ENCODE data around the gene HAUS5. TPM values are rescaled to one million over a fixed set of nuclear protein-coding genes. Genes with fewer than 3 reads are reported as not detected.

Gene HAUS5
- total and polyA plus RNA-seq, 10 of the 15 experiments (the other 5 are each of a cell fraction or from before 2014, with no cell fraction given) = 3.1 to 32.6 (median 17.6) TPM

DNA sequence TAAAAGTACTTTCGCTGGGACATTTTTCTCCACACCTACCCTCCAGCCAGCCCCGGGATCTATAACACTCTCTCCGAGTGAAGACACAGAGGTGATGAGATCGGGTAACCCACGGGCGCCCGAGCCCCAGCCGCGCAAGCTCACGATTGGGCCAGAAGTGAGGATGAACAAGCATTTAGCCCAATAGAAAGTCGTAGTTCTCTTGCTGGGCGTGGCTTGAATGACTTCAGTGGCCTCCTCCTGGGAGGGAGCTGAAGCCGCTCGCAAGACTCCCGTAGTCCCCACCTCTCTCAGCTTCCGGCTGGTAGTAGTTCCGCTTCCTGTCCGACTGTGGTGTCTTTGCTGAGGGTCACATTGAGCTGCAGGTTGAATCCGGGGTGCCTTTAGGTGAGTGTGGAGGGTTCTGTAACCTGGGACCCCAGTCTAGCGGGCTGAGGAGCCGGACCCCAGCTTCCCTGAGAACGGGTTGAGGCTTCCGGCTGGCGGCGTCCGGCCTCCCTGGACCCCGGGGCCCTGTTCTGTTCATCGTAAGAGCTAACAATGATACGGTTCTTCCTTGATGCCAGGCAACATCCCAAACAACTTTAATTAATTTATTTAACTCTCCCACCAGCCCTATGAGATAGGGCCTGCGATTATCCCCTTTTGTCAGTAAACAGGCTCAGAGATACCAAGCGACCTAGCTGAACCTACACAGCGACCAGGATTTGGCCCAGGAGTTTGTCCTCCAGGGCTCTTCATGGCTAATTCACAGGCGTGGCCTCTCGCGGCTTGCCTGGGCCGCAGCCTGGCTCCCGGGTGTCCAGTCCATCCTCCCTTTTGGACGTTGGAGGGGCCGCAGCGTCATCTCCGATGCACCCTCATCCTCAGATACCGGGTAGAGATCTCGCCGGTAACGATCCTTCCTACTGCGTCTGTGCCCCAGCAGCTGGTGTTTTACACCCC is 35.8 kb downstream of the HAUS5 start, which contains the start of gene COX6B1 (continued):
- TF ChIP-seq, protein P1, sequence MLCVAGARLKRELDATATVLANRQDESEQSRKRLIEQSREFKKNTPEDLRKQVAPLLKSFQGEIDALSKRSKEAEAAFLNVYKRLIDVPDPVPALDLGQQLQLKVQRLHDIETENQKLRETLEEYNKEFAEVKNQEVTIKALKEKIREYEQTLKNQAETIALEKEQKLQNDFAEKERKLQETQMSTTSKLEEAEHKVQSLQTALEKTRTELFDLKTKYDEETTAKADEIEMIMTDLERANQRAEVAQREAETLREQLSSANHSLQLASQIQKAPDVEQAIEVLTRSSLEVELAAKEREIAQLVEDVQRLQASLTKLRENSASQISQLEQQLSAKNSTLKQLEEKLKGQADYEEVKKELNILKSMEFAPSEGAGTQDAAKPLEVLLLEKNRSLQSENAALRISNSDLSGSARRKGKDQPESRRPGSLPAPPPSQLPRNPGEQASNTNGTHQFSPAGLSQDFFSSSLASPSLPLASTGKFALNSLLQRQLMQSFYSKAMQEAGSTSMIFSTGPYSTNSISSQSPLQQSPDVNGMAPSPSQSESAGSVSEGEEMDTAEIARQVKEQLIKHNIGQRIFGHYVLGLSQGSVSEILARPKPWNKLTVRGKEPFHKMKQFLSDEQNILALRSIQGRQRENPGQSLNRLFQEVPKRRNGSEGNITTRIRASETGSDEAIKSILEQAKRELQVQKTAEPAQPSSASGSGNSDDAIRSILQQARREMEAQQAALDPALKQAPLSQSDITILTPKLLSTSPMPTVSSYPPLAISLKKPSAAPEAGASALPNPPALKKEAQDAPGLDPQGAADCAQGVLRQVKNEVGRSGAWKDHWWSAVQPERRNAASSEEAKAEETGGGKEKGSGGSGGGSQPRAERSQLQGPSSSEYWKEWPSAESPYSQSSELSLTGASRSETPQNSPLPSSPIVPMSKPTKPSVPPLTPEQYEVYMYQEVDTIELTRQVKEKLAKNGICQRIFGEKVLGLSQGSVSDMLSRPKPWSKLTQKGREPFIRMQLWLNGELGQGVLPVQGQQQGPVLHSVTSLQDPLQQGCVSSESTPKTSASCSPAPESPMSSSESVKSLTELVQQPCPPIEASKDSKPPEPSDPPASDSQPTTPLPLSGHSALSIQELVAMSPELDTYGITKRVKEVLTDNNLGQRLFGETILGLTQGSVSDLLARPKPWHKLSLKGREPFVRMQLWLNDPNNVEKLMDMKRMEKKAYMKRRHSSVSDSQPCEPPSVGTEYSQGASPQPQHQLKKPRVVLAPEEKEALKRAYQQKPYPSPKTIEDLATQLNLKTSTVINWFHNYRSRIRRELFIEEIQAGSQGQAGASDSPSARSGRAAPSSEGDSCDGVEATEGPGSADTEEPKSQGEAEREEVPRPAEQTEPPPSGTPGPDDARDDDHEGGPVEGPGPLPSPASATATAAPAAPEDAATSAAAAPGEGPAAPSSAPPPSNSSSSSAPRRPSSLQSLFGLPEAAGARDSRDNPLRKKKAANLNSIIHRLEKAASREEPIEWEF (IDR thresholded peaks at IDR 0.05; ENCODE audit: insufficient replicate concordance, low read depth, low read length) = no peak
- TF ChIP-seq NR2F1 (conservative IDR thresholded peaks at IDR 0.05) = no peak
- TF ChIP-seq ATF2 (IDR thresholded peaks at IDR 0.05; ENCODE audit: low read length) = no peak
- peak; percentile 98 for TF ChIP-seq PKNOX1 (IDR thresholded peaks at IDR 0.05)
- no peak for TF ChIP-seq BRCA1 (IDR thresholded peaks at IDR 0.05; ENCODE audit: low read depth, low read length)
- no peak for TF ChIP-seq MYB (IDR thresholded peaks at IDR 0.05; ENCODE audit: borderline replicate concordance, low read depth, low read length)
- peak; percentile 48; the same call in 1 of the 2 replicates for TF ChIP-seq SPI1 (IDR thresholded peaks at IDR 0.05; ENCODE audit: borderline replicate concordance, insufficient read depth, low read depth, low read length)
- no peak for TF ChIP-seq HDAC2 (IDR thresholded peaks at IDR 0.05)
- no peak for TF ChIP-seq MEF2B (IDR thresholded peaks at IDR 0.05; ENCODE audit: partially characterized antibody, poor library complexity, severe bottlenecking)
- TF ChIP-seq IKZF1 (conservative IDR thresholded peaks at IDR 0.05) = no peak; the same call in 1 of the 2 replicates
- 0 out of 2 replicates have a peak, but pooled peaks have one; percentile 30 for TF ChIP-seq MAX (IDR thresholded peaks at IDR 0.05; ENCODE audit: low read depth, low read length)
- TF ChIP-seq SMAD5 (IDR thresholded peaks at IDR 0.05; ENCODE audit: low read depth) = peak; percentile 79
- TF ChIP-seq CREB1 (IDR thresholded peaks at IDR 0.05; ENCODE audit: low read depth) = peak; percentile 70
- TF ChIP-seq POLR2A (IDR thresholded peaks at IDR 0.05; ENCODE audit: low read depth, low read length) = peak; percentile 91
- TF ChIP-seq FOXK2 (IDR thresholded peaks at IDR 0.05) = no peak
- peak; percentile 52 for TF ChIP-seq NFYA (IDR thresholded peaks at IDR 0.05; ENCODE audit: borderline replicate concordance, low read depth, low read length)
- no peak for TF ChIP-seq CHD4 (IDR thresholded peaks at IDR 0.05)
- TF ChIP-seq POLR2AphosphoS2 (IDR thresholded peaks at IDR 0.05; ENCODE audit: low read depth, low read length) = peak; percentile 76; the same call in 1 of the 2 replicates
- no peak for TF ChIP-seq KDM1A (IDR thresholded peaks at IDR 0.05; ENCODE audit: borderline replicate concordance)
- no peak for TF ChIP-seq CHD1 (IDR thresholded peaks at IDR 0.05; ENCODE audit: low read depth, low read length)
- TF ChIP-seq ATF7 (IDR thresholded peaks at IDR 0.05; ENCODE audit: low read depth) = peak; percentile 77
